Measurements from ENCODE around the gene HLA-E. TPM values are rescaled to one million over a fixed set of nuclear protein-coding genes. Genes with fewer than 3 reads are reported as not detected.
A peak's percentile ranks its signal among the peaks of the same experiment; 100 is the strongest.

Gene HLA-E
- total RNA-seq, 1 donor from 2014 or later, result 170 TPM

- H3K4me3 Mint-ChIP-seq (ENCODE audit: unreplicated experiment), result no peak overlapping the region
- peaks cover 14% of the 10 kb centered on the region for H3K4me1 Mint-ChIP-seq (ENCODE audit: unreplicated experiment)
- no peaks in the 10 kb centered on the region for H3K36me3 Mint-ChIP-seq (ENCODE audit: unreplicated experiment)
- H3K9me3 Mint-ChIP-seq (ENCODE audit: unreplicated experiment), result no peaks in the 10 kb centered on the region
- no peak overlapping the region for H3K27ac Mint-ChIP-seq (ENCODE audit: unreplicated experiment)
- no peak for DNase-seq (ENCODE audit: extremely low spot score, unreplicated experiment)
- no peaks in the 10 kb centered on the region for H3K27me3 Mint-ChIP-seq (ENCODE audit: unreplicated experiment)
- TF ChIP-seq CTCF (IDR thresholded peaks at IDR 0.05), result no peak
Measured at GRCh38 chr6:30537931-30538330, 48.6 kb downstream of the HLA-E start.

- H3K27ac Mint-ChIP-seq (ENCODE audit: unreplicated experiment), result no peak overlapping the region
- peaks cover 2% of the 10 kb centered on the region for H3K36me3 Mint-ChIP-seq (ENCODE audit: unreplicated experiment)
- H3K27me3 Mint-ChIP-seq (ENCODE audit: unreplicated experiment), result no peaks in the 10 kb centered on the region
- no peaks in the 10 kb centered on the region for H3K9me3 Mint-ChIP-seq (ENCODE audit: unreplicated experiment)
- peak overlapping the region; percentile 64 for H3K4me3 Mint-ChIP-seq (ENCODE audit: unreplicated experiment)
- peak; percentile 98 for TF ChIP-seq CTCF (IDR thresholded peaks at IDR 0.05)
- peaks cover 14% of the 10 kb centered on the region for H3K4me1 Mint-ChIP-seq (ENCODE audit: unreplicated experiment)
- DNase-seq (ENCODE audit: extremely low spot score, unreplicated experiment), result no peak
Measured at GRCh38 chr6:30541515-30542403, 52.5 kb downstream of the HLA-E start.

GRCh38 chr6:30542404-30542725 lies 53.1 kb downstream of the HLA-E start:
- Mint-ChIP-seq H3K4me3 (ENCODE audit: unreplicated experiment) (peak overlapping the region; percentile 4), H3K27ac (ENCODE audit: unreplicated experiment) (no peak overlapping the region), H3K36me3 (ENCODE audit: unreplicated experiment) (peaks cover 5% of the 10 kb centered on the region), H3K27me3 (ENCODE audit: unreplicated experiment) (no peaks in the 10 kb centered on the region), H3K9me3 (ENCODE audit: unreplicated experiment) (no peaks in the 10 kb centered on the region), H3K4me1 (ENCODE audit: unreplicated experiment) (peaks cover 14% of the 10 kb centered on the region)
- TF ChIP-seq CTCF (IDR thresholded peaks at IDR 0.05), result no peak
- DNase-seq (ENCODE audit: extremely low spot score, unreplicated experiment), result no peak

GRCh38 chr6:30542915-30543314 lies 53.6 kb downstream of the HLA-E start:
- H3K9me3 Mint-ChIP-seq (ENCODE audit: unreplicated experiment), result no peaks in the 10 kb centered on the region
- no peak overlapping the region for H3K4me3 Mint-ChIP-seq (ENCODE audit: unreplicated experiment)
- H3K36me3 Mint-ChIP-seq (ENCODE audit: unreplicated experiment), result peaks cover 5% of the 10 kb centered on the region
- no peaks in the 10 kb centered on the region for H3K27me3 Mint-ChIP-seq (ENCODE audit: unreplicated experiment)
- peak; percentile 13 for TF ChIP-seq CTCF (IDR thresholded peaks at IDR 0.05)
- no peak overlapping the region for H3K27ac Mint-ChIP-seq (ENCODE audit: unreplicated experiment)
- DNase-seq (ENCODE audit: extremely low spot score, unreplicated experiment), result no peak
- H3K4me1 Mint-ChIP-seq (ENCODE audit: unreplicated experiment), result peaks cover 14% of the 10 kb centered on the region

Other genes with a start within 250 kb of the HLA-E start
- 11.6 and 14.8 TPM in 2 replicates for gene TRIM39, start 162.6 kb upstream of the HLA-E start, total RNA-seq
- 47.5 and 48.8 TPM in 2 replicates for gene RPP21, start 144.4 kb upstream of the HLA-E start, total RNA-seq
- gene GNL1, start 67.0 kb downstream of the HLA-E start, total RNA-seq, result 81.0 and 84.4 TPM in 2 replicates
- gene PRR3, start 67.8 kb downstream of the HLA-E start, total RNA-seq, result 12.1 and 17.1 TPM in 2 replicates
- gene ABCF1, start 81.9 kb downstream of the HLA-E start, total RNA-seq, result 63.8 and 70.5 TPM in 2 replicates
- gene PPP1R10, start 127.7 kb downstream of the HLA-E start, total RNA-seq, result 82.1 and 87.6 TPM in 2 replicates
- gene MRPS18B, start 128.3 kb downstream of the HLA-E start, total RNA-seq, result 36.6 and 39.2 TPM in 2 replicates
- 17.3 and 20.0 TPM in 2 replicates for gene ATAT1, start 137.4 kb downstream of the HLA-E start, total RNA-seq
- 13.5 and 17.2 TPM in 2 replicates for gene C6orf136, start 157.6 kb downstream of the HLA-E start, total RNA-seq
- gene DHX16, start 183.5 kb downstream of the HLA-E start, total RNA-seq, result 28.7 TPM in 2 replicates
- gene PPP1R18, start 197.1 kb downstream of the HLA-E start, total RNA-seq, result 134 and 135 TPM in 2 replicates
- 28.1 and 31.5 TPM in 2 replicates for gene NRM, start 201.5 kb downstream of the HLA-E start, total RNA-seq
- 37.7 and 40.1 TPM in 2 replicates for gene MDC1, start 227.8 kb downstream of the HLA-E start, total RNA-seq
- gene TUBB, start 230.8 kb downstream of the HLA-E start, total RNA-seq, result 725 and 729 TPM in 2 replicates

Measured in osteocyte (in vitro differentiated cells).